Esophagus squamous epithelium (tissue), 5 donors: ENCODE measurements around the gene TRMT61B. TPM values are rescaled to one million over a fixed set of nuclear protein-coding genes. Genes with fewer than 3 reads are reported as not detected.

ENCODE experiments used
- DNase-seq: peaks from one replicate; lab custom pipeline; 2025; lab: John Stamatoyannopoulos, UW
- H3K27ac ChIP-seq, 4 donors: fragments of 200-600 bp; sonication (generic); one replicate each; pipeline ENCODE4 v1.5.1; 2016 to 2019; ENCODE audit warnings: mild to moderate bottlenecking in 1 of 4
- H3K27me3 ChIP-seq, 4 donors: fragments of 200-600 bp; sonication (generic); 1 replicate in 3 of 4; 2 replicates in 1 of 4; pipeline versions ENCODE4 v1.5.1 to v1.6.0; 2017 to 2021; ENCODE audit warnings: antibody characterized with exemption in 1 of 4
- H3K36me3 ChIP-seq, 3 donors: fragments of 200-600 bp; sonication (generic); one replicate each; pipeline ENCODE4 v1.5.1; 2016 to 2019
- H3K4me1 ChIP-seq, 3 donors: fragments of 200-600 bp; sonication (generic); one replicate each; pipeline ENCODE4 v1.5.1; 2017 to 2019
- H3K4me3 ChIP-seq, 4 donors: fragments of 200-600 bp; sonication (generic); 1 replicate in 3 of 4; 2 replicates in 1 of 4; pipeline ENCODE4 v1.5.1; 2016 to 2019; ENCODE audit warnings: mild to moderate bottlenecking in 2 of 4, moderate library complexity in 1 of 4
- H3K9me3 ChIP-seq, 3 donors: fragments of 200-600 bp; sonication (generic); one replicate each; pipeline ENCODE4 v1.5.1; 2016 to 2019
- POLR2A ChIP-seq, 4 donors: fragments of 450-650 bp; IDR thresholded peaks; one replicate each; pipeline ENCODE4 v1.6.1; 2017; ENCODE audit warnings: antibody characterized with exemption in 4 of 4, mild to moderate bottlenecking in 4 of 4, moderate library complexity in 3 of 4
- WGBS, 2 donors: methylation state at CpG; one replicate each; pipeline ENCODE4 v1.1.5; 2018; 5-methylcytosine and 5-hydroxymethylcytosine counted together
- intact Hi-C: fragments of 100-400 bp; cut with DNase I; formaldehyde crosslinking; loops from one replicate; pipeline ENCODE4 v1.15.0; 2022
- total RNA-seq, 4 donors: library from RNA; depleted of rRNA; stranded (reverse); fragments of >200 nt; gene quantifications; one replicate each; pipeline ENCODE4 v1.1.0, GENCODE V29; 2016
- TF ChIP-seq, protein P1 (sequence below), 6 experiments: fragments of 450-650 bp in 4 of 6; fragments of 200-600 bp in 2 of 6; sonication (generic) in 2 of 6; IDR thresholded peaks; one replicate each; pipeline ENCODE4 v1.5.1; 2016 to 2019; ENCODE audit warnings: antibody characterized with exemption in 6 of 6, mild to moderate bottlenecking in 4 of 6, moderate library complexity in 4 of 6
- donor health status: DM: yes; HTN: yes; CAD: no.

TRMT61B gene
- total RNA-seq, 4 donors from 2014 or later: 7.1 to 12.8 (median 8.1) TPM

DNA sequence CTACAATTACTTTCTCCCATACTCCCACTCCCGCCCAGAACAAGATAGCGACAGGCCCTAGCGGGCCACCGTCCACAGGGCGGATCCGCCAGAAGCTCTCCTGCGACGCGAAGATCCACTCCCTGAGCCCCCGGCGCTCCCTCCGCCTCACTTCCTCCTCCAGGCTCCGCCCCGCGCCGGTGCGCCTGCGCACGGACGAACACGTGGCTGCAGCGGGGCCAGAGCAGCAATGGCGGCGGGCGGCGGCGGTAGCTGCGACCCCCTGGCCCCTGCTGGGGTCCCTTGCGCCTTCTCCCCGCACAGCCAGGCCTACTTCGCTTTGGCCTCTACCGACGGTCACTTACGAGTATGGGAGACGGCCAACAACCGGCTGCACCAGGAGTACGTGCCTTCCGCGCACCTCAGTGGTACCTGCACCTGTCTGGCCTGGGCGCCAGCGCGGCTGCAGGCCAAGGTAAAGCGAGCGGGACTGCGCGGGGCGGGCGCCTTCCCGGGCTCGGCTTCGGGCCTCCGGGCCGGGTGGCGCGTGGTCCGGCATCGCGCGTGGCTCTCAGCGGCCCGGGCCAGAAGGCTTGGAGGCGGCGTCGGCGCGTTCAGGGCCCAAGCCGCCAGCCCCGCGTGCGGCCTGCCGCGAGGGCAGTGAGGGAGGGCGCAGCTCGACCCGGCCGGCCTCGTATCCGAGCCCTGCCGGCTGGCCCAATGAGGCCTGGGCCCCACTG lies 24.5 kb upstream of the TRMT61B start, which contains the start of gene WDR43:
Gene WDR43, plus strand, starts transcription at position 198 of the 719 bp plus-strand sequence. Its CDS starts 32 bp downstream, at position 230.
- DNase-seq: peak; percentile 87
- no peaks in the 10 kb centered on the region for H3K27me3 ChIP-seq
- H3K27ac ChIP-seq: peak within 1 kb of the TSS; percentile 88 to 96 (median 94)
- H3K36me3 ChIP-seq: no peaks in the 10 kb centered on the region
- H3K9me3 ChIP-seq: no peaks in the 10 kb centered on the region
- 0% methylated on average over 6 to 11 of the region's 79 CpGs for WGBS, 2 donors
- H3K4me1 ChIP-seq: peaks cover 9 to 48% (median 25%) of the 10 kb centered on the region in 3 donors
- TF ChIP-seq POLR2A (IDR thresholded peaks at IDR 0.05): peak in 3 of 4 donors; percentile 71 to 83 (median 77)
- TF ChIP-seq, protein P1, sequence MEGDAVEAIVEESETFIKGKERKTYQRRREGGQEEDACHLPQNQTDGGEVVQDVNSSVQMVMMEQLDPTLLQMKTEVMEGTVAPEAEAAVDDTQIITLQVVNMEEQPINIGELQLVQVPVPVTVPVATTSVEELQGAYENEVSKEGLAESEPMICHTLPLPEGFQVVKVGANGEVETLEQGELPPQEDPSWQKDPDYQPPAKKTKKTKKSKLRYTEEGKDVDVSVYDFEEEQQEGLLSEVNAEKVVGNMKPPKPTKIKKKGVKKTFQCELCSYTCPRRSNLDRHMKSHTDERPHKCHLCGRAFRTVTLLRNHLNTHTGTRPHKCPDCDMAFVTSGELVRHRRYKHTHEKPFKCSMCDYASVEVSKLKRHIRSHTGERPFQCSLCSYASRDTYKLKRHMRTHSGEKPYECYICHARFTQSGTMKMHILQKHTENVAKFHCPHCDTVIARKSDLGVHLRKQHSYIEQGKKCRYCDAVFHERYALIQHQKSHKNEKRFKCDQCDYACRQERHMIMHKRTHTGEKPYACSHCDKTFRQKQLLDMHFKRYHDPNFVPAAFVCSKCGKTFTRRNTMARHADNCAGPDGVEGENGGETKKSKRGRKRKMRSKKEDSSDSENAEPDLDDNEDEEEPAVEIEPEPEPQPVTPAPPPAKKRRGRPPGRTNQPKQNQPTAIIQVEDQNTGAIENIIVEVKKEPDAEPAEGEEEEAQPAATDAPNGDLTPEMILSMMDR (IDR thresholded peaks at IDR 0.05): peak in 1 of 6 experiments; percentile 21
- intact Hi-C loops: no loop called here
- peak within 1 kb of the TSS; percentile 96 to 100 (median 98) for H3K4me3 ChIP-seq

DNA sequence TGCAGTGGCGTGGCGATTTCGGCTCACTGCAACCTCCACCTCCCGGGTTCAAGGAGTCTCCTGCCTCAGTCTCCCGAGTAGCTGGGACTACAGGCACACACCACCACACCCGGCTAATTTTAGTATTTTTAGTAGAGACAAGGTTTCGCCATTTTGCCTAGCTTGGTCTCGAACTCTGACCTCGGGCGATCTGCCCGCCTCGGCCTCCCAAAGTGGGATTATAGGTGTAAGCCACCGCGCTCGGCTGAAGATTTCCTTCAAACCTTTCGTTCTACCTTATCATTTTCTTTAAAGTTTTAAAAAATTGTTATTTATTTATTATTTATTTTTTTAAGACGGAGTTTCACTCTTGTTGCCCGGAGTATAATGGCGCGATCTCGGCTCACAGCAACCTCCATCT lies 23.4 kb upstream of the TRMT61B start:
- intact Hi-C loops: no loop called here
- Histone ChIP-seq H3K36me3 (no peaks in the 10 kb centered on the region), H3K27me3 (no peaks in the 10 kb centered on the region), H3K4me3 (no peak overlapping the region), H3K4me1 (peaks cover 9 to 39% (median 24%) of the 10 kb centered on the region in 3 donors), H3K27ac (no peak overlapping the region), H3K9me3 (no peaks in the 10 kb centered on the region)
- 95 to 97% methylated on average over 21 of the region's 21 CpGs for WGBS, 2 donors
- TF ChIP-seq, protein P1 (IDR thresholded peaks at IDR 0.05): no peak
- no peak for TF ChIP-seq POLR2A (IDR thresholded peaks at IDR 0.05)
- no peak for DNase-seq

DNA sequence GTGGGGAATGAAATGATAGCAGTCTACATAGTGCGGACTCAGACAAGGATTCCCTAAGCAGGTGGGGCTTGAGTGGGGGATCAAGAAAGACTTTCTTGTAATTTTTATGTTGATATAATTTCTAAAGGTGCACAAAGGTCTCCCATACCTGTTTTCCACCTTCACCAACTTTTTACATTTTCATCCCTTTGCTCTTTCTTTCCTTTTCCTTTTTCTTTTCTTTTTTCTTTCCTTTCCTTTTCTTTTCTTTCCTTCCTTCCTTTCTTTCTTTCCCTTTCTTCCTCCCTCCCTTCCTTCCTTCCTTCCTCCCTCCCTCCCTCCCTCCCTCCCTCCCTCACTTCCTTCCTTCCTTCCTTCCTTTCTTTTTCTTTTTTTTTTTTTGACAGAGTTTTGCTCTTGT lies 10.1 kb upstream of the TRMT61B start:
- TF ChIP-seq, protein P1 (IDR thresholded peaks at IDR 0.05): no peak
- TF ChIP-seq POLR2A (IDR thresholded peaks at IDR 0.05): no peak
- Histone ChIP-seq H3K27me3 (peaks cover 0 to 29% (median 0%) of the 10 kb centered on the region in 4 donors), H3K27ac (no peak overlapping the region), H3K4me3 (no peak overlapping the region), H3K4me1 (no peaks in the 10 kb centered on the region), H3K9me3 (no peaks in the 10 kb centered on the region), H3K36me3 (no peaks in the 10 kb centered on the region)
- intact Hi-C loops: no loop called here
- no peak for DNase-seq
- 100% methylated on average over 1 of the region's 1 CpG for WGBS, 2 donors

DNA sequence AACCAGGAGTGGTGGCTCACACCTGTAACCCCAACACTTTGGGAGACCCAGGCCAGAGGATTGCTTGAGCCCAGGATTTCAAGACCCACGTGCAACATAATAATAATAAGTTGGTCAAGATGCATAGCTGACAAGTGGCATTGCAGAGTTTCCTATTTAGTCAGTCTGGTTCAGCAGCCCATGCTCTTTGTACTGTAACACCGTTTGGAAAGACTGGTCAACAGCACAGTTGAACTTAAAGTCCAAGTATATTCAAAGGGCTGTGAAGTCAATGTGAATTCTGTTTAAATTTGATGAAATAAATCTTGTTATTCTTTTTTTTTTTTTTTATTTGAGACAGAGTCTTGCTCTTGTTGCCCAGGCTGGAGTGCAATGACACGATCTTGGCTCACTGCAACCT lies 1.5 kb upstream of the TRMT61B start:
- Histone ChIP-seq H3K9me3 (no peaks in the 10 kb centered on the region), H3K27ac (no peak overlapping the region), H3K27me3 (peaks cover 0 to 11% (median 0%) of the 10 kb centered on the region in 4 donors), H3K36me3 (peaks cover 0 to 6% (median 0%) of the 10 kb centered on the region in 3 donors), H3K4me3 (no peak overlapping the region), H3K4me1 (peaks cover 12 to 38% (median 17%) of the 10 kb centered on the region in 3 donors)
- TF ChIP-seq, protein P1 (IDR thresholded peaks at IDR 0.05): no peak
- no peak for TF ChIP-seq POLR2A (IDR thresholded peaks at IDR 0.05)
- 85 to 89% methylated on average over 3 of the region's 3 CpGs for WGBS, 2 donors
- DNase-seq: no peak
- intact Hi-C loops: no loop called here

DNA sequence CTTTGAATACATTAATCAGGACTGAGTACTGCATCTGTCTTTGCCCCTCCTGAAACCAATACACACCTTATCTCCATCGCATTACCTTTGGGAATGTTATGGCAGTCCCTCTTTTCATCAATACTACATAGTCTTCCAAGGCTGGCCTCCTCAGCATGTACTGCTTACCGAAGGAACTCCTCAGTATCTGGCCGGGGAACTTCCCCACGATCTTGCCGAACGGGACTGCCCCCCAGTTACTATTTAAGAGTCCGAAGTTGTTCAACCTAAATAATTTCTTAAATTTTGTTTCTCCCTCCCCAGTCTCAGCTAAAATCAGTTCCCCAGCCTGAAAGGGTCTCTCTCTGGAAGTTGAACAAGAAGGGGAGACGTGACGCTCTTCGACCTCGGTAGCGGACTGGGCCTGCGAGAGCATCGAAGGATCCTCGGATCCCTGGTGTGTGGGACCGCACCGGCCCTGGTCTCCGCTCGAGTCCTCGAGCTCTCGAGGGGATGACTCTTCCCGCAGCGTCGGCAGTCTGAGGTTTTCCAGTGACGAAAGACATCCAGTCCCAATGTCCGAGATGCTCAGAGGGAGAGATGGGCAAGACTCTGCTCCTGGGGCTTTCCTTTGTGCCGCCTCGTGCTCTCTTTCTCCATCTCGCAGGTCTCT lies 489 bp downstream of the TRMT61B start:
- DNase-seq: no peak
- Histone ChIP-seq H3K4me1 (peaks cover 12 to 58% (median 17%) of the 10 kb centered on the region in 3 donors), H3K36me3 (peaks cover 0 to 17% (median 0%) of the 10 kb centered on the region in 3 donors), H3K27me3 (no peaks in the 10 kb centered on the region), H3K4me3 (peak overlapping the region; percentile 80 to 90 (median 82)), H3K9me3 (no peaks in the 10 kb centered on the region), H3K27ac (peak overlapping the region; percentile 77 to 91 (median 86))
- TF ChIP-seq, protein P1 (IDR thresholded peaks at IDR 0.05): no peak
- TF ChIP-seq POLR2A (IDR thresholded peaks at IDR 0.05): no peak
- 1 to 4% methylated on average over 7 to 22 of the region's 29 CpGs for WGBS, 2 donors
- intact Hi-C loops: no loop called here
